CD4-positive, alpha-beta T cell (primary cell): ENCODE measurements around the gene KCTD6. TPM values are rescaled to one million over a fixed set of nuclear protein-coding genes. Genes with fewer than 3 reads are reported as not detected.

Experiments
- ATAC-seq: fragments of 200-7000 bp; cut with Tn5 transposase; one replicate; pipeline ENCODE4 v1.10.0; 2022; ENCODE audit warnings: mild to moderate bottlenecking; ENCODE audit not compliant: poor library complexity
- CTCF ChIA-PET: fragments of 350-600 bp; sonication (Branson Sonifier 250); formaldehyde crosslinking; loops from one replicate; lab custom pipeline; 2021; ENCODE audit warnings: antibody characterized with exemption, inconsistent platforms; lab: Charles Lee
- POLR2A ChIA-PET: fragments of 350-600 bp; sonication (Branson Sonifier 250); formaldehyde crosslinking; loops from one replicate; lab custom pipeline; 2021; ENCODE audit warnings: antibody characterized with exemption, inconsistent platforms; lab: Charles Lee
- DNase-seq, 14 experiments: peaks; one replicate each; pipeline ENCODE4 v3.0.0-alpha.2; 2013 to 2020; ENCODE audit warnings: mixed read lengths in 2 of 14
- H3K27ac ChIP-seq, 2 donors: one replicate each; pipeline versions ENCODE4 v1.5.1 to v1.7.0; 2013; ENCODE audit warnings: low read length in 2 of 2, low read depth in 1 of 2, mild to moderate bottlenecking in 1 of 2
- H3K27me3 ChIP-seq, 2 experiments: 1 replicate in 1 of 2; 2 replicates in 1 of 2; pipeline versions ENCODE4 v1.6.1 to v1.7.0; 2013; ENCODE audit warnings: low read length in 2 of 2, control low read depth in 1 of 2, mild to moderate bottlenecking in 1 of 2, moderate library complexity in 1 of 2; ENCODE audit not compliant: insufficient read depth in 2 of 2, control insufficient read depth in 1 of 2
- H3K36me3 ChIP-seq: one replicate; pipeline ENCODE4 v1.6.1; 2013; ENCODE audit warnings: low read length, control low read depth; ENCODE audit not compliant: insufficient read depth
- H3K4me1 ChIP-seq: one replicate; pipeline ENCODE4 v1.6.1; 2013; ENCODE audit warnings: low read length, control low read depth; ENCODE audit not compliant: insufficient read depth
- H3K4me3 ChIP-seq: one replicate; pipeline ENCODE4 v1.5.1; 2013; ENCODE audit warnings: mild to moderate bottlenecking, low read length, moderate library complexity
- H3K9me3 ChIP-seq, 2 experiments: 1 replicate in 1 of 2; 2 replicates in 1 of 2; pipeline versions ENCODE4 v1.6.1 to v1.7.0; 2013; ENCODE audit warnings: low read length in 2 of 2, mild to moderate bottlenecking in 2 of 2, control low read depth in 1 of 2, moderate library complexity in 1 of 2; ENCODE audit not compliant: control insufficient read depth in 1 of 2, insufficient read depth in 1 of 2
- H3K27ac Mint-ChIP-seq: one replicate; pipeline ENCODE4 v1.8.0; 2020; ENCODE audit warnings: mixed read lengths
- H3K27me3 Mint-ChIP-seq: one replicate; pipeline ENCODE4 v1.8.0; 2021; ENCODE audit warnings: mixed read lengths
- H3K36me3 Mint-ChIP-seq: one replicate; pipeline ENCODE4 v1.8.0; 2021; ENCODE audit warnings: low read depth, mixed read lengths
- H3K4me1 Mint-ChIP-seq: one replicate; pipeline ENCODE4 v1.8.0; 2021; ENCODE audit warnings: low read depth, mixed read lengths
- H3K4me3 Mint-ChIP-seq: one replicate; pipeline ENCODE4 v1.8.0; 2020; ENCODE audit warnings: mild to moderate bottlenecking, mixed read lengths
- H3K9me3 Mint-ChIP-seq: one replicate; pipeline ENCODE4 v1.8.0; 2020; ENCODE audit warnings: mixed read lengths
- intact Hi-C, 2 experiments: fragments of 100-400 bp; cut with DNase I in 1 of 2; cut with micrococcal nuclease in 1 of 2; formaldehyde crosslinking; loops; one replicate each; pipeline versions ENCODE4 v1.15.1 to v1.9.0; 2023 to 2025; cut with DNase I, micrococcal nuclease
- polyA plus RNA-seq, 2 donors: library from polyadenylated mRNA; unstranded; fragments of 120-200 nt; gene quantifications; one replicate each; pipeline ENCODE4 v1.2.1, GENCODE V29; 2013
- total RNA-seq, 174 experiments: library from RNA in 2 of 174; stranded (reverse) in 2 of 174; gene quantifications; one replicate each; pipeline ENCODE4 v1.2.3 and lab custom pipeline; 2021 to 2026
- TF ChIP-seq, protein P1 (sequence below): fragments of 200-600 bp; IDR thresholded peaks from one replicate; pipeline ENCODE4 v1.8.0; 2022; ENCODE audit warnings: antibody characterized with exemption, mild to moderate bottlenecking

KCTD6 gene
- 1 to 10 TPM; 3.8 to 5.0 TPM for total RNA-seq
- 8.1 TPM for polyA plus RNA-seq (2013, experiment 1 of 2)
- 7.6 TPM for polyA plus RNA-seq (2013, experiment 2 of 2)
- 4.8 to 19.4 (median 12.6) reads per million in 172 experiments for total RNA-seq (lab: John Stamatoyannopoulos, UW)

DNA sequence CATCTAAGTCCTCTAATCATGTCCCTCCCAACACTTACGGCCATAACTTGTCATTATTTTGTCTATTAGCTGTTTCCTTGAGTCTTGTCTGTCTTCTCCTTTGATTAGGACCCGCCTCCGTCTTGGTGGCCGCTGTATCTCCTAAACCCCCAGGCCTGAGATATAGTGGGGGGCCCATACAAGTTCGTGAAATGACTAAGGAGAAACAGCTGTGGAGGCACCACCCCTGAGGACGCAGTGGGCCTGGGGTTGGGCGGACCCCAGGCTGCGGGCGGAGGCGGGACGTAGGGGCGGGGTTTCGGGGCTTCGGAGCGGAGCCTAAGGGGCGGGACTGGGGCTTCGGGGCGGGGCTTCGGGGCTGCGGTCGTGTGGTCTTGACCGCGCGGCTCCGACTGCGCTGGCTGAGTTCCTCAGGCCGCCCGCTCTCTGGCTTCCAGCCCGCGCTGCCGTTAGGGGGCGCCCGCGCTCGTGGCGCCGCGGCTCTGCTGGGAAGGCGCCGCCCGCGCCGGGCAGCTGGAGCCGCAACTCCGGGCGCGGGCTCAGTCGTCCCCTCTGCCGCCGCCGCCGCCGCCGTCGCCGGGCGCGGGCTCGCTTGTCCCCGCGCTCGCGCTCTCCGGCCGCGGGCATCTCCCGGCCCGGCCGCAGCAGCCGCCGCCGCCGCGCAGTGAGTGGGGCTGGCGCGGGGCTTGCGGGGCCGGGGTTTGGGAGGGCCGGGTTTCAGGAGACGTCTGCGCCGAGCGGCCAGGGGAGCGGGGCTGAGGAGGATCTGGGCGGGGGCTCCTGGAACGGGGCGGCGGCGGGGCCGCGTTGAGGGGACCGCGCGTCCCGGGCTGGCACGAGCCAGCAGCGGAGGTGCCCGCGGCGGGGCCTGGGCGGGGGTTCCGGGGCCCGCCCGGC lies at the start of gene KCTD6:
Gene KCTD6 (plus strand): TSS at position 591 of the 897 bp plus-strand sequence. CDS start 6,660 bp downstream, outside the sequence.
- intact Hi-C loops = loop anchor here (1.0 to 10.0 kb wide), 9 partner anchors 29 to 1807 kb away; partner anchors contain the start of genes PXK (in 2 of the 2), APPL1 (in 1 of the 2), HTD2 (in 1 of the 2) and PDHB (in 1 of the 2)
- TF ChIP-seq, protein P1, sequence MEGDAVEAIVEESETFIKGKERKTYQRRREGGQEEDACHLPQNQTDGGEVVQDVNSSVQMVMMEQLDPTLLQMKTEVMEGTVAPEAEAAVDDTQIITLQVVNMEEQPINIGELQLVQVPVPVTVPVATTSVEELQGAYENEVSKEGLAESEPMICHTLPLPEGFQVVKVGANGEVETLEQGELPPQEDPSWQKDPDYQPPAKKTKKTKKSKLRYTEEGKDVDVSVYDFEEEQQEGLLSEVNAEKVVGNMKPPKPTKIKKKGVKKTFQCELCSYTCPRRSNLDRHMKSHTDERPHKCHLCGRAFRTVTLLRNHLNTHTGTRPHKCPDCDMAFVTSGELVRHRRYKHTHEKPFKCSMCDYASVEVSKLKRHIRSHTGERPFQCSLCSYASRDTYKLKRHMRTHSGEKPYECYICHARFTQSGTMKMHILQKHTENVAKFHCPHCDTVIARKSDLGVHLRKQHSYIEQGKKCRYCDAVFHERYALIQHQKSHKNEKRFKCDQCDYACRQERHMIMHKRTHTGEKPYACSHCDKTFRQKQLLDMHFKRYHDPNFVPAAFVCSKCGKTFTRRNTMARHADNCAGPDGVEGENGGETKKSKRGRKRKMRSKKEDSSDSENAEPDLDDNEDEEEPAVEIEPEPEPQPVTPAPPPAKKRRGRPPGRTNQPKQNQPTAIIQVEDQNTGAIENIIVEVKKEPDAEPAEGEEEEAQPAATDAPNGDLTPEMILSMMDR = peak; percentile 55
- H3K4me3 Mint-ChIP-seq = peak within 1 kb of the TSS; percentile 97
- DNase-seq (peak; percentile 65 to 95 (median 82)), ATAC-seq (peak; percentile 85)
- H3K27ac ChIP-seq = peak within 1 kb of the TSS; percentile 16 to 30
- H3K4me1 Mint-ChIP-seq = peaks cover 65% of the 10 kb centered on the region
- POLR2A ChIA-PET = interaction anchor here (0.8 to 4.2 kb wide), 7 partner anchors 20 to 185 kb away, joined by 3 to 42 read pairs (median 4); partner anchors contain the start of genes HTD2, PDHB, PXK and RPP14
- no peaks in the 10 kb centered on the region for H3K27me3 Mint-ChIP-seq
- H3K27me3 ChIP-seq = no peaks in the 10 kb centered on the region
- H3K4me3 ChIP-seq = peak within 1 kb of the TSS; percentile 81
- peaks cover 4% of the 10 kb centered on the region for H3K36me3 Mint-ChIP-seq
- no peaks in the 10 kb centered on the region for H3K36me3 ChIP-seq
- H3K27ac Mint-ChIP-seq = peak within 1 kb of the TSS; percentile 83
- H3K4me1 ChIP-seq = peaks cover 22% of the 10 kb centered on the region
- no peaks in the 10 kb centered on the region for H3K9me3 ChIP-seq
- no peaks in the 10 kb centered on the region for H3K9me3 Mint-ChIP-seq
- CTCF ChIA-PET = interaction anchor here (0.6 to 3.2 kb wide), 29 partner anchors 9 to 483 kb away, joined by 3 to 73 read pairs (median 4); partner anchors contain the start of genes HTD2, PDHB, PXK and RPP14

GRCh38 chr3:58452176-58452575 lies 39.7 kb upstream of the KCTD6 start:
- H3K4me3 ChIP-seq = no peak overlapping the region
- intact Hi-C loops = no loop called here
- H3K36me3 ChIP-seq = no peaks in the 10 kb centered on the region
- CTCF ChIA-PET = no interaction called here
- Mint-ChIP-seq H3K4me3 (no peak overlapping the region), H3K27me3 (no peaks in the 10 kb centered on the region), H3K4me1 (peaks cover 4% of the 10 kb centered on the region), H3K27ac (no peak overlapping the region), H3K9me3 (peaks cover 14% of the 10 kb centered on the region), H3K36me3 (peaks cover 22% of the 10 kb centered on the region)
- TF ChIP-seq, protein P1 = no peak
- POLR2A ChIA-PET = no interaction called here
- H3K9me3 ChIP-seq = peaks cover 20 to 22% of the 10 kb centered on the region in 2 experiments
- peaks cover 2% of the 10 kb centered on the region for H3K4me1 ChIP-seq
- no peaks in the 10 kb centered on the region for H3K27me3 ChIP-seq
- DNase-seq (no peak), ATAC-seq (no peak)
- H3K27ac ChIP-seq = no peak overlapping the region

GRCh38 chr3:58459160-58459559 lies 32.7 kb upstream of the KCTD6 start:
- Histone ChIP-seq H3K4me3 (no peak overlapping the region), H3K27ac (no peak overlapping the region), H3K9me3 (peaks cover 22 to 30% of the 10 kb centered on the region in 2 experiments), H3K36me3 (no peaks in the 10 kb centered on the region), H3K27me3 (no peaks in the 10 kb centered on the region), H3K4me1 (peaks cover 7% of the 10 kb centered on the region)
- ChIA-PET POLR2A (no interaction called here), CTCF (no interaction called here)
- no peak overlapping the region for H3K4me3 Mint-ChIP-seq
- intact Hi-C loops = no loop called here
- TF ChIP-seq, protein P1 = no peak
- no peak for DNase-seq
- no peak overlapping the region for H3K27ac Mint-ChIP-seq
- H3K9me3 Mint-ChIP-seq = peaks cover 12% of the 10 kb centered on the region
- peaks cover 27% of the 10 kb centered on the region for H3K36me3 Mint-ChIP-seq
- no peak for ATAC-seq
- H3K27me3 Mint-ChIP-seq = no peaks in the 10 kb centered on the region
- peaks cover 8% of the 10 kb centered on the region for H3K4me1 Mint-ChIP-seq
